ENCODE data around the gene SUOX. TPM values are rescaled to one million over a fixed set of nuclear protein-coding genes. Genes with fewer than 3 reads are reported as not detected.
A peak's percentile ranks its signal among the peaks of the same experiment; 100 is the strongest.

SUOX gene
- total RNA-seq, 1 experiment from 2014 or later = 18.0 TPM

DNA sequence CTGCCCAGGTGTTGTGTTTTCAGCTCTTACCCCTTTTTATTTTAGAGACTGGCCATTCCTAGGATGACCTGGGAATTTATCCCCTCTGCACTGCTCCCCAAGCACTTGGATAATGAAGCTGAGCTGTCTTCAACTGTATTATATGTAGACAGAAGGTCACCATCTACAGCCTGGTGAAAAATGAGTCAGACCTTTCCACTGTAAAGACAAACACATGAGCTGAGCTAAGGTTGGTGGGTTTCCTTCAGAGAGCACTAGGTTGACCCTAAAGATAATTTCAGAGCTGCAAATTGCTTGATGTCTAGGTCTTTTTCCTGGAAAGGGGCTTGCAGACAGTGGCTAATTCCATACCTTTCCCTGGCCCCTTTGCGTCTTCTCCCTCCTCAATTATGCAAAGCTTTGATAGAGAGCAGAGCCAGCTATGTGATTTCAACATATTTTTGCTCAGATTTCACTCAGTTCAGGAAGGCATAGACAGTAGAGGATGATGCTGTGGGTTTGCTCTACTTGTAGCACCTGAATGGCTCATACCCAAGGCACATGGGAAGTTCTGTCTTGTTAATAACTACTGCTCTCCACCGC, 14.5 kb downstream of the SUOX start:
- ChIA-PET CTCF (no interaction called here), POLR2A (ENCODE audit: unreplicated experiment) (no interaction called here)
- H2AFZ ChIP-seq (ENCODE audit: low read length) = no peak overlapping the region
- intact Hi-C loops (cut with micrococcal nuclease) = no loop called here
- no TSS peak for BruUV-seq (replicated peaks)
- H3K79me2 ChIP-seq (ENCODE audit: low read length) = no peaks in the 10 kb centered on the region
- H3K27me3 ChIP-seq (ENCODE audit: low read length) = no peaks in the 10 kb centered on the region
- ATAC-seq (no peak), DNase-seq (no peak)
- peaks cover 4% of the 10 kb centered on the region; the same call in 1 of the 2 replicates for H3K4me1 ChIP-seq (ENCODE audit: insufficient read depth, low read length)
- H3K4me2 ChIP-seq (ENCODE audit: low read length) = no peak overlapping the region
- no peaks in the 10 kb centered on the region for H3K9me3 ChIP-seq (ENCODE audit: low read length)
- no peaks in the 10 kb centered on the region for H4K20me1 ChIP-seq (ENCODE audit: low read length)
- H3K9me2 ChIP-seq (replicated peaks; ENCODE audit: low read length) = no peaks in the 10 kb centered on the region
- no peaks in the 10 kb centered on the region for H3K36me3 ChIP-seq (ENCODE audit: low read depth, low read length)
- no peak overlapping the region for H3K27ac ChIP-seq (ENCODE audit: low read length)
- TF ChIP-seq, protein P1, sequence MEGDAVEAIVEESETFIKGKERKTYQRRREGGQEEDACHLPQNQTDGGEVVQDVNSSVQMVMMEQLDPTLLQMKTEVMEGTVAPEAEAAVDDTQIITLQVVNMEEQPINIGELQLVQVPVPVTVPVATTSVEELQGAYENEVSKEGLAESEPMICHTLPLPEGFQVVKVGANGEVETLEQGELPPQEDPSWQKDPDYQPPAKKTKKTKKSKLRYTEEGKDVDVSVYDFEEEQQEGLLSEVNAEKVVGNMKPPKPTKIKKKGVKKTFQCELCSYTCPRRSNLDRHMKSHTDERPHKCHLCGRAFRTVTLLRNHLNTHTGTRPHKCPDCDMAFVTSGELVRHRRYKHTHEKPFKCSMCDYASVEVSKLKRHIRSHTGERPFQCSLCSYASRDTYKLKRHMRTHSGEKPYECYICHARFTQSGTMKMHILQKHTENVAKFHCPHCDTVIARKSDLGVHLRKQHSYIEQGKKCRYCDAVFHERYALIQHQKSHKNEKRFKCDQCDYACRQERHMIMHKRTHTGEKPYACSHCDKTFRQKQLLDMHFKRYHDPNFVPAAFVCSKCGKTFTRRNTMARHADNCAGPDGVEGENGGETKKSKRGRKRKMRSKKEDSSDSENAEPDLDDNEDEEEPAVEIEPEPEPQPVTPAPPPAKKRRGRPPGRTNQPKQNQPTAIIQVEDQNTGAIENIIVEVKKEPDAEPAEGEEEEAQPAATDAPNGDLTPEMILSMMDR (conservative IDR thresholded peaks at IDR 0.05; ENCODE audit: low read depth, low read length) = no peak
- TF ChIP-seq EZH2phosphoT487 (IDR thresholded peaks at IDR 0.05; ENCODE audit: borderline replicate concordance, low read length) = no peak
- TF ChIP-seq EZH2 (IDR thresholded peaks at IDR 0.05; ENCODE audit: low read length, unreplicated experiment) = no peak
- H3K4me3 ChIP-seq (ENCODE audit: low read length) = no peak overlapping the region
- H3K9ac ChIP-seq (ENCODE audit: low read length) = no peak overlapping the region
- no peaks in the 10 kb centered on the region for H3F3A ChIP-seq (ENCODE audit: low read length, unreplicated experiment)

DNA sequence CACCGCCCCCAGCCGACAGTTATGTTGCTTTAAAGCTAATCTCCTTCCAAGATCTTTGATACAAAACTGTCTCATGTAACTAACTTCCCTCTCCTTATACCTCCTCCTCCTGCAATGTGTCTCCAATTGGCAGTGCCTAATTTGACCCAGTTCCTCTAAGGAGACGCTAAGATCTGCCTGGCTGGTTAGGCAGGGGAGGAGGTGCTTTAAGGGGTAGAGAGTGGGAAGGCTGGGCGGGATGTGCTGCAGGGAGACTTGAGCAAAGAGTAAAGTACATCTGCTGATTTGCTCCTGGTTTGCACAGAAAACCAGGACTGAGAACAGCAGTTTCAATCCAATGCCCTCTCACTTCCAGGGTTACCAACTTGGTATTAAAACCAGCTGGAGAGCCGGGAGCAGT, 16.4 kb downstream of the SUOX start:
- Histone ChIP-seq H3F3A (ENCODE audit: low read length, unreplicated experiment) (no peaks in the 10 kb centered on the region), H3K9me3 (ENCODE audit: low read length) (no peaks in the 10 kb centered on the region), H3K27me3 (ENCODE audit: low read length) (no peaks in the 10 kb centered on the region), H4K20me1 (ENCODE audit: low read length) (no peaks in the 10 kb centered on the region), H3K4me3 (ENCODE audit: low read length) (no peak overlapping the region), H3K9ac (ENCODE audit: low read length) (no peak overlapping the region), H3K4me2 (ENCODE audit: low read length) (no peak overlapping the region), H3K4me1 (ENCODE audit: insufficient read depth, low read length) (0 out of 2 replicates have a peak, but pooled peaks cover 4% of the 10 kb centered on the region), H2AFZ (ENCODE audit: low read length) (no peak overlapping the region), H3K27ac (ENCODE audit: low read length) (no peak overlapping the region), H3K36me3 (ENCODE audit: low read depth, low read length) (no peaks in the 10 kb centered on the region), H3K79me2 (ENCODE audit: low read length) (no peaks in the 10 kb centered on the region), H3K9me2 (replicated peaks; ENCODE audit: low read length) (no peaks in the 10 kb centered on the region)
- DNase-seq (no peak), ATAC-seq (no peak)
- BruUV-seq (replicated peaks) = no TSS peak
- intact Hi-C loops (cut with micrococcal nuclease) = no loop called here
- ChIA-PET POLR2A (ENCODE audit: unreplicated experiment) (no interaction called here), CTCF (no interaction called here)
- TF ChIP-seq EZH2 (IDR thresholded peaks at IDR 0.05; ENCODE audit: low read length, unreplicated experiment) (no peak), EZH2phosphoT487 (IDR thresholded peaks at IDR 0.05; ENCODE audit: borderline replicate concordance, low read length) (no peak)
- TF ChIP-seq, protein P1 (conservative IDR thresholded peaks at IDR 0.05; ENCODE audit: low read depth, low read length) = no peak

DNA sequence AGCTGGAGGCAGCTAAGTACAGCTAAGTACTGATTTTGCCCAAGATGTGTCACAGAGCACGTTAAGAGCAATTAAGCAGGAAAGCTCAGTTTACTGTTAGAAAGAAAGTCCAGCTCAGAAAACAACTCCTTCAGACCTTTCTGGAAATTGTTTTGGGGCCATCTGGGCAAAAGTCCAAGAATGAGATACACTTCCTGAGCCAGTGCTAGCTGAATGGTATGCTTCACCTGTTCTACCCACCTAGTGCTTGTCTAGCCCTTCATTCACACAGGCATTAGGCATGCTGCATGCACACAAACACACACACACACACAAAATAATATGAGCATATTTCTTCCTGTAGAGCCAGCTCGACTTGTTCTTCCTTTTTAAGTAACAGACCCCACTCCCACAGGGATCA, 17.1 kb downstream of the SUOX start:
- CTCF ChIA-PET = interaction anchor here (0.6 kb wide), 1 partner anchor 18 kb away, joined by 3 read pairs; no protein-coding TSS in a partner anchor
- H3F3A ChIP-seq (ENCODE audit: low read length, unreplicated experiment) = no peaks in the 10 kb centered on the region
- no peaks in the 10 kb centered on the region for H3K27me3 ChIP-seq (ENCODE audit: low read length)
- intact Hi-C loops (cut with micrococcal nuclease) = no loop called here
- no peaks in the 10 kb centered on the region for H4K20me1 ChIP-seq (ENCODE audit: low read length)
- no peak overlapping the region for H3K4me3 ChIP-seq (ENCODE audit: low read length)
- POLR2A ChIA-PET (ENCODE audit: unreplicated experiment) = no interaction called here
- H2AFZ ChIP-seq (ENCODE audit: low read length) = no peak overlapping the region
- no peak overlapping the region for H3K4me2 ChIP-seq (ENCODE audit: low read length)
- H3K4me1 ChIP-seq (ENCODE audit: insufficient read depth, low read length) = 0 out of 2 replicates have a peak, but pooled peaks cover 4% of the 10 kb centered on the region
- no peaks in the 10 kb centered on the region for H3K9me2 ChIP-seq (replicated peaks; ENCODE audit: low read length)
- no peaks in the 10 kb centered on the region for H3K36me3 ChIP-seq (ENCODE audit: low read depth, low read length)
- DNase-seq (peak; percentile 18), ATAC-seq (no peak)
- H3K9ac ChIP-seq (ENCODE audit: low read length) = no peak overlapping the region
- H3K9me3 ChIP-seq (ENCODE audit: low read length) = no peaks in the 10 kb centered on the region
- no peak for TF ChIP-seq EZH2phosphoT487 (IDR thresholded peaks at IDR 0.05; ENCODE audit: borderline replicate concordance, low read length)
- no peak for TF ChIP-seq EZH2 (IDR thresholded peaks at IDR 0.05; ENCODE audit: low read length, unreplicated experiment)
- TF ChIP-seq, protein P1 (conservative IDR thresholded peaks at IDR 0.05; ENCODE audit: low read depth, low read length) = no peak
- no peaks in the 10 kb centered on the region for H3K79me2 ChIP-seq (ENCODE audit: low read length)
- BruUV-seq (replicated peaks) = no TSS peak
- H3K27ac ChIP-seq (ENCODE audit: low read length) = no peak overlapping the region
